K562 (cell line): ENCODE measurements around the gene RIOK3. TPM values are rescaled to one million over a fixed set of nuclear protein-coding genes. Genes with fewer than 3 reads are reported as not detected.
A peak's percentile ranks its signal among the peaks of the same experiment; 100 is the strongest.

Source experiments
- ATAC-seq: fragments of 200-7000 bp; cut with Tn5 transposase; 3 replicates; pipeline ENCODE4 v1.9.1; 2020; ENCODE audit warnings: moderate library complexity
- BruUV-seq: library from RNA; stranded (reverse); fragments of 400-500 nt; replicated peaks from 2 replicates; lab custom pipeline; 2021; lab: Mats Ljungman, UMichigan
- CTCF ChIA-PET: fragments of 300-600 bp; formaldehyde crosslinking; extraction: SDS; loops from one replicate; lab custom pipeline; 2021; ENCODE audit warnings: low intra/inter-chr PET ratio; lab: Yijun Ruan, JAX
- POLR2A ChIA-PET: fragments of 300-600, 350-650 bp; sonication (Branson Sonifier 250); formaldehyde crosslinking; extraction: SDS; loops from one replicate; lab custom pipeline; 2021; ENCODE audit warnings: antibody characterized with exemption, inconsistent platforms; lab: Yijun Ruan, JAX
- DNase-seq, 4 experiments: peaks; one replicate each; pipeline versions ENCODE4 v3.0.0 to v3.0.0-alpha.2; 2011 to 2018; ENCODE audit warnings: low spot score in 3 of 4, mixed read lengths in 3 of 4; ENCODE audit errors: extremely low read depth in 1 of 4
- FAIRE-seq: peaks from 2 replicates; lab custom pipeline; 2011; peaks lifted over from hg19 to GRCh38; lab: Jason Lieb, UNC
- H2AFZ ChIP-seq: 2 replicates; pipeline ENCODE4 v1.6.0; 2011; ENCODE audit warnings: low read depth, low read length, control low read depth, inconsistent platforms
- H3K27ac ChIP-seq: fragments of 200-600 bp; 3 replicates; pipeline ENCODE4 v1.8.0; 2011; ENCODE audit warnings: low read depth, mild to moderate bottlenecking, control low read depth, inconsistent platforms, low read length, moderate library complexity, mixed read lengths; ENCODE audit errors: extremely low read depth
- H3K27me3 ChIP-seq, 2 experiments: fragments of 300-600 bp in 1 of 2; 2 replicates in 1 of 2; 3 replicates in 1 of 2; pipeline versions ENCODE4 v1.6.0 to v1.8.0; 2011; ENCODE audit warnings: inconsistent platforms in 2 of 2, low read length in 2 of 2, mild to moderate bottlenecking in 1 of 2, mixed read lengths in 1 of 2, moderate library complexity in 1 of 2; ENCODE audit not compliant: control insufficient read depth in 2 of 2, insufficient read depth in 2 of 2
- H3K36me3 ChIP-seq: fragments of 300-600 bp; 3 replicates; pipeline ENCODE4 v1.8.0; 2011; ENCODE audit warnings: mild to moderate bottlenecking, low read length, inconsistent platforms; ENCODE audit not compliant: control insufficient read depth, insufficient read depth
- H3K4me1 ChIP-seq, 2 experiments: fragments of 200-600 bp in 1 of 2; replicated peaks in 1 of 2; 2 replicates in 1 of 2; 3 replicates in 1 of 2; pipeline versions ENCODE4 v1.5.1 to v1.8.0; 2011; ENCODE audit warnings: inconsistent platforms in 2 of 2, low read length in 2 of 2, mild to moderate bottlenecking in 1 of 2, mixed read lengths in 1 of 2, moderate library complexity in 1 of 2; ENCODE audit not compliant: control insufficient read depth in 2 of 2, insufficient read depth in 2 of 2
- H3K4me2 ChIP-seq: 2 replicates; pipeline ENCODE4 v1.6.1; 2011; ENCODE audit warnings: low read length, control low read depth, inconsistent platforms, mixed read lengths; ENCODE audit not compliant: insufficient read depth
- H3K4me3 ChIP-seq: fragments of 200-600 bp; sonication (generic), shearing (Covaris generic); 2 replicates; pipeline ENCODE4 v1.5.1; 2016; ENCODE audit warnings: control low read depth, inconsistent platforms
- H3K79me2 ChIP-seq: fragments of 200-600 bp; 3 replicates; pipeline ENCODE4 v1.8.0; 2011; ENCODE audit warnings: low read length, inconsistent platforms; ENCODE audit not compliant: control insufficient read depth, insufficient read depth
- H3K9ac ChIP-seq, 2 experiments: 2 replicates each; pipeline versions ENCODE4 v1.6.0 to v1.6.1; 2011; ENCODE audit warnings: low read depth in 2 of 2, low read length in 2 of 2, control low read depth in 1 of 2, inconsistent platforms in 1 of 2, mild to moderate bottlenecking in 1 of 2, mixed read lengths in 1 of 2; ENCODE audit not compliant: insufficient read depth in 1 of 2
- H3K9me1 ChIP-seq: one replicate; pipeline ENCODE4 v1.6.0; 2011; ENCODE audit warnings: inconsistent platforms, mild to moderate bottlenecking, low read length, moderate library complexity; ENCODE audit not compliant: control insufficient read depth, insufficient read depth
- H3K9me3 ChIP-seq: replicated peaks from 2 replicates; pipeline ENCODE4 v1.5.1; 2011; ENCODE audit warnings: low read depth, low read length, inconsistent platforms; ENCODE audit not compliant: control insufficient read depth, insufficient read depth
- H4K20me1 ChIP-seq: replicated peaks from 2 replicates; pipeline ENCODE4 v1.6.1; 2011; ENCODE audit warnings: low read length, inconsistent platforms, mixed read lengths; ENCODE audit not compliant: control insufficient read depth, insufficient read depth
- ARNT ChIP-seq, 2 experiments: fragments of 450-650 bp; IDR thresholded peaks; 2 replicates each; pipeline ENCODE4 v1.6.1; 2016; ENCODE audit warnings: mild to moderate bottlenecking in 1 of 2
- C11orf30 ChIP-seq: fragments of 450-650 bp; IDR thresholded peaks from 2 replicates; pipeline ENCODE4 v1.6.1; 2016; ENCODE audit warnings: low read depth, mild to moderate bottlenecking
- CHD4 ChIP-seq: fragments of 200-600 bp; sonication (generic); IDR thresholded peaks from 3 replicates; pipeline ENCODE4 v1.6.1; 2012; ENCODE audit warnings: low read depth, mild to moderate bottlenecking, mixed read lengths, low read length, inconsistent platforms; ENCODE audit not compliant: insufficient read depth, insufficient replicate concordance, poor library complexity, severe bottlenecking
- ELF4 ChIP-seq: fragments of 450-650 bp; formaldehyde crosslinking; IDR thresholded peaks from 2 replicates; pipeline ENCODE4 v1.4.0; 2022; ENCODE audit warnings: missing genetic modification characterization
- ETS2 ChIP-seq: IDR thresholded peaks from 2 replicates; pipeline ENCODE4 v1.6.1; 2016; ENCODE audit warnings: borderline replicate concordance, missing genetic modification characterization, mild to moderate bottlenecking, moderate library complexity, missing compliant biosample characterization; ENCODE audit not compliant: poor library complexity, severe bottlenecking
- FUS ChIP-seq: fragments of 200-400 bp; formaldehyde crosslinking; optimal IDR thresholded peaks from 2 replicates; pipeline ENCODE3; 2017; ENCODE audit warnings: low read depth, low read length
- STAG1 ChIP-seq: sonication (generic); formaldehyde crosslinking; IDR thresholded peaks from 2 replicates; pipeline ENCODE4 v1.5.0; 2020; ENCODE audit warnings: missing genetic modification reagents, borderline replicate concordance
- TBL1XR1 ChIP-seq, 2 experiments: IDR thresholded peaks; 2 replicates each; pipeline ENCODE4 v1.6.1; 2012; ENCODE audit warnings: improper control_type of control experiment in 2 of 2, low read length in 2 of 2, mild to moderate bottlenecking in 1 of 2
- XRCC5 ChIP-seq: fragments of 200-400 bp; formaldehyde crosslinking; IDR thresholded peaks from 2 replicates; pipeline ENCODE4 v1.6.1; 2017; ENCODE audit warnings: low read depth, mild to moderate bottlenecking, low read length
- ZBED1 ChIP-seq: IDR thresholded peaks from 2 replicates; pipeline ENCODE4 v1.6.1; 2014
- ZBTB7A ChIP-seq: IDR thresholded peaks from 2 replicates; pipeline ENCODE4 v1.6.1; 2011; ENCODE audit warnings: low read depth, mild to moderate bottlenecking, low read length, moderate library complexity, borderline replicate concordance; ENCODE audit not compliant: control insufficient read depth
- ZFP91 ChIP-seq: sonication (generic); formaldehyde crosslinking; IDR thresholded peaks from 2 replicates; pipeline ENCODE4 v1.8.0; 2022; ENCODE audit warnings: mild to moderate bottlenecking, missing genetic modification reagents
- ZKSCAN8 ChIP-seq: fragments of 200-800 bp; sonication (Bioruptor generic); IDR thresholded peaks from 2 replicates; pipeline ENCODE4 v1.6.1; 2016; ENCODE audit warnings: missing genetic modification characterization, missing compliant biosample characterization
- ZNF133 ChIP-seq: fragments of 250-450 bp; sonication (Bioruptor Pico); IDR thresholded peaks from 2 replicates; pipeline ENCODE4 v1.4.0; 2020; ENCODE audit warnings: mild to moderate bottlenecking
- ZNF77 ChIP-seq: fragments of 250-450 bp; sonication (Bioruptor Pico); IDR thresholded peaks from 2 replicates; pipeline ENCODE4 v1.5.0; 2020
- ZNF780A ChIP-seq: fragments of 250-450 bp; sonication (Bioruptor Pico); IDR thresholded peaks from 2 replicates; pipeline ENCODE4 v1.5.0; 2021; ENCODE audit warnings: mild to moderate bottlenecking
- WGBS: fragments of 100-300 bp; shearing (Covaris generic); methylation state at CpG from one replicate; pipeline ENCODE4 v1.1.6; 2016; ENCODE audit warnings: low coverage, mixed read lengths; ENCODE audit not compliant: insufficient coverage; ENCODE audit errors: missing lambda C conversion rate; 5-methylcytosine and 5-hydroxymethylcytosine counted together
- in situ Hi-C: fragments of 300-500 bp; cut with MboI; formaldehyde crosslinking; loops from 4 replicates; pipeline ENCODE4 v1.15.0; 2018; ENCODE audit warnings: inconsistent platforms, mixed read lengths
- intact Hi-C: fragments of 100-400 bp; cut with micrococcal nuclease; formaldehyde crosslinking; loops from 2 replicates; pipeline ENCODE4 v1.14.2; 2022
- polyA plus RNA-seq, 8 experiments: library from polyadenylated mRNA; depleted of rRNA in 4 of 8; stranded (reverse) in 5 of 8; unstranded in 3 of 8; fragments of >200 nt; fragmentation: Nextera tagmentation in 2 of 8; fragmentation: Illumina TruSeq in 1 of 8; extraction: Ambion mirVana in 2 of 8; extraction: Trizol in 1 of 8; gene quantifications; 2 replicates each; pipeline versions ENCODE4 v1.2.1 to v1.2.3, GENCODE V29; 2011 to 2014; ENCODE audit warnings: inconsistent platforms in 1 of 8, missing spikeins in 1 of 8
- total RNA-seq, 7 experiments: library from RNA; depleted of rRNA in 6 of 7; stranded (reverse); fragments of >200 nt in 6 of 7; fragmentation: Illumina TruSeq in 2 of 7; extraction: Trizol in 2 of 7; gene quantifications; 2 replicates each; pipeline versions ENCODE4 v1.2.1 to v1.2.3, GENCODE V29; 2011 to 2021; ENCODE audit warnings: low replicate concordance in 1 of 7
- TF ChIP-seq, protein P1 (sequence below): fragments of 450-650 bp; IDR thresholded peaks from 2 replicates; pipeline ENCODE4 v1.6.1; 2016; ENCODE audit warnings: low read depth, mild to moderate bottlenecking, moderate library complexity
- TF ChIP-seq, protein P2 (sequence below): fragments of 450-650 bp; formaldehyde crosslinking; IDR thresholded peaks from 2 replicates; pipeline ENCODE4 v1.4.0; 2022; ENCODE audit warnings: missing genetic modification characterization

RIOK3 gene
- total and polyA plus RNA-seq, 9 of the 15 experiments (the other 6 are each of a cell fraction or from before 2014, with no cell fraction given) = 21.4 to 89.5 (median 62.9) TPM

- H4K20me1 ChIP-seq = peaks cover 7% of the 10 kb centered on the region
- in situ Hi-C loops = no loop called here
- H3K4me3 ChIP-seq = no peak overlapping the region; the same call in 1 of the 2 replicates
- no peaks in the 10 kb centered on the region for H3K9me3 ChIP-seq
- H2AFZ ChIP-seq = peak overlapping the region; percentile 85
- no TSS peak for BruUV-seq
- peak overlapping the region; percentile 83 for H3K4me2 ChIP-seq
- ATAC-seq = peak; percentile 93
- intact Hi-C loops = loop anchor here (1.0 to 2.0 kb wide), 2 partner anchors 12 to 58 kb away; partner anchors contain the start of gene NPC1
- POLR2A ChIA-PET = interaction anchor here (0.6 to 1.3 kb wide), 7 partner anchors 13 to 159 kb away, joined by 3 to 5 read pairs (median 3); no protein-coding TSS in a partner anchor
- FAIRE-seq = peak; percentile 99
- H3K36me3 ChIP-seq = peaks cover 88% of the 10 kb centered on the region
- CTCF ChIA-PET = no interaction called here
- peak overlapping the region; percentile 69 to 79; a peak in 3 of 4 replicates for H3K9ac ChIP-seq
- DNase-seq = peak; percentile 75 to 96 (median 83)
- no peaks in the 10 kb centered on the region for H3K27me3 ChIP-seq
- H3K79me2 ChIP-seq = peaks cover 8% of the 10 kb centered on the region; the same call in 2 of the 3 replicates
- H3K4me1 ChIP-seq = peaks cover 14 to 28% of the 10 kb centered on the region in 2 experiments
- no peaks in the 10 kb centered on the region for H3K9me1 ChIP-seq
- H3K27ac ChIP-seq = peak overlapping the region; percentile 95
- WGBS = 29% methylated on average over 20 of the region's 20 CpGs
- TF ChIP-seq STAG1 (CRISPR knock-in tag) = no peak
- TF ChIP-seq ZFP91 (CRISPR knock-in tag) = no peak
- peak; percentile 98 for TF ChIP-seq C11orf30
- TF ChIP-seq ZBTB7A = no peak
- peak; percentile 70; the same call in 1 of the 2 replicates for TF ChIP-seq XRCC5
- no peak for TF ChIP-seq ZNF77 (CRISPR knock-in tag)
- TF ChIP-seq ZKSCAN8 (CRISPR knock-in tag) = no peak; the same call in 1 of the 2 replicates
- no peak for TF ChIP-seq ETS2
- TF ChIP-seq ZBED1 = no peak
- TF ChIP-seq, protein P1, sequence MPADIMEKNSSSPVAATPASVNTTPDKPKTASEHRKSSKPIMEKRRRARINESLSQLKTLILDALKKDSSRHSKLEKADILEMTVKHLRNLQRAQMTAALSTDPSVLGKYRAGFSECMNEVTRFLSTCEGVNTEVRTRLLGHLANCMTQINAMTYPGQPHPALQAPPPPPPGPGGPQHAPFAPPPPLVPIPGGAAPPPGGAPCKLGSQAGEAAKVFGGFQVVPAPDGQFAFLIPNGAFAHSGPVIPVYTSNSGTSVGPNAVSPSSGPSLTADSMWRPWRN = no peak
- peak; percentile 77 to 95; a peak in 3 of 4 replicates for TF ChIP-seq TBL1XR1 (IDR thresholded peaks at IDR 0.05; ENCODE audit: low read length in 2 of 2)
- TF ChIP-seq, protein P2, sequence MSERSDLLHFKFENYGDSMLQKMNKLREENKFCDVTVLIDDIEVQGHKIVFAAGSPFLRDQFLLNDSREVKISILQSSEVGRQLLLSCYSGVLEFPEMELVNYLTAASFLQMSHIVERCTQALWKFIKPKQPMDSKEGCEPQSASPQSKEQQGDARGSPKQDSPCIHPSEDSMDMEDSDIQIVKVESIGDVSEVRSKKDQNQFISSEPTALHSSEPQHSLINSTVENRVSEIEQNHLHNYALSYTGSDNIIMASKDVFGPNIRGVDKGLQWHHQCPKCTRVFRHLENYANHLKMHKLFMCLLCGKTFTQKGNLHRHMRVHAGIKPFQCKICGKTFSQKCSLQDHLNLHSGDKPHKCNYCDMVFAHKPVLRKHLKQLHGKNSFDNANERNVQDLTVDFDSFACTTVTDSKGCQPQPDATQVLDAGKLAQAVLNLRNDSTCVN (CRISPR knock-in tag) = no peak
- no peak for TF ChIP-seq FUS
- no peak for TF ChIP-seq ZNF780A (CRISPR knock-in tag)
- TF ChIP-seq ELF4 = peak; percentile 69; the same call in 1 of the 2 replicates
- TF ChIP-seq CHD4 = no peak
- TF ChIP-seq ARNT (IDR thresholded peaks at IDR 0.05) = peak; percentile 57 to 58; a peak in 2 of 4 replicates
- TF ChIP-seq ZNF133 = no peak
Observed at GRCh38 chr18:23528580-23529472, 75.7 kb downstream of the RIOK3 start.
